ENCODE data around the gene FMNL3. TPM values are rescaled to one million over a fixed set of nuclear protein-coding genes. Genes with fewer than 3 reads are reported as not detected.

The FMNL3 gene
- total RNA-seq, 1 donor from 2014 or later = 19.8 TPM

GRCh38 chr12:49683599-49684309, 23.5 kb downstream of the FMNL3 start:
- no peak for DNase-seq (ENCODE audit: low spot score)
- intact Hi-C loops (cut with DNase I) = no loop called here

GRCh38 chr12:49680075-49680474, 27.1 kb downstream of the FMNL3 start:
- intact Hi-C loops (cut with DNase I) = no loop called here
- no peak for DNase-seq (ENCODE audit: low spot score)

GRCh38 chr12:49678711-49679110, 28.5 kb downstream of the FMNL3 start:
- DNase-seq (ENCODE audit: low spot score) = no peak
- intact Hi-C loops (cut with DNase I) = no loop called here

- intact Hi-C loops (cut with DNase I) = loop anchor here (2.0 kb wide), 2 partner anchors 24 to 32 kb away; partner anchors contain the start of gene FMNL3
- DNase-seq (ENCODE audit: low spot score) = peak; percentile 51
These were observed 32.1 kb downstream of the FMNL3 start for GRCh38 chr12:49675137-49675536.

GRCh38 chr12:49674318-49674981, 32.8 kb downstream of the FMNL3 start:
- intact Hi-C loops (cut with DNase I) = loop anchor here (2.0 kb wide), 2 partner anchors 24 to 32 kb away; partner anchors contain the start of gene FMNL3
- DNase-seq (ENCODE audit: low spot score) = peak; percentile 73

GRCh38 chr12:49673446-49674317, 33.5 kb downstream of the FMNL3 start:
- intact Hi-C loops (cut with DNase I) = loop anchor here (1.0 to 2.0 kb wide), 3 partner anchors 10 to 33 kb away; partner anchors contain the start of gene FMNL3

GRCh38 chr12:49672301-49673217, 34.6 kb downstream of the FMNL3 start:
- intact Hi-C loops (cut with DNase I) = loop anchor here (1.0 kb wide), 1 partner anchor 9 kb away; no protein-coding TSS in a partner anchor
- peak; percentile 75 for DNase-seq (ENCODE audit: low spot score)

More at GRCh38 chr12:49673446-49674317, 33.5 kb downstream of the FMNL3 start:
- peak; percentile 94 for DNase-seq (ENCODE audit: low spot score)

- intact Hi-C loops (cut with DNase I) = no loop called here
- DNase-seq (ENCODE audit: low spot score) = peak; percentile 80
These were observed 36.0 kb downstream of the FMNL3 start for GRCh38 chr12:49671031-49671765.

GRCh38 chr12:49669796-49670195, 37.4 kb downstream of the FMNL3 start:
- peak; percentile 15 for DNase-seq (ENCODE audit: low spot score)
- intact Hi-C loops (cut with DNase I) = no loop called here

GRCh38 chr12:49667325-49668090, 39.7 kb downstream of the FMNL3 start:
- DNase-seq (ENCODE audit: low spot score) = peak; percentile 19
- intact Hi-C loops (cut with DNase I) = no loop called here

- DNase-seq (ENCODE audit: low spot score) = no peak
- intact Hi-C loops (cut with DNase I) = no loop called here
These were observed 41.0 kb downstream of the FMNL3 start for GRCh38 chr12:49666176-49666575.

- intact Hi-C loops (cut with DNase I) = no loop called here
- no peak for DNase-seq (ENCODE audit: low spot score)
These were observed 41.8 kb downstream of the FMNL3 start for GRCh38 chr12:49665384-49665783.

GRCh38 chr12:49664591-49665239, 42.5 kb downstream of the FMNL3 start:
- intact Hi-C loops (cut with DNase I) = no loop called here
- no peak for DNase-seq (ENCODE audit: low spot score)

GRCh38 chr12:49664167-49664566, 43.0 kb downstream of the FMNL3 start:
- DNase-seq (ENCODE audit: low spot score) = no peak
- intact Hi-C loops (cut with DNase I) = no loop called here

- intact Hi-C loops (cut with DNase I) = loop anchor here (1.0 kb wide), 1 partner anchor 10 kb away; no protein-coding TSS in a partner anchor
- peak; percentile 91 for DNase-seq (ENCODE audit: low spot score)
These were observed 44.0 kb downstream of the FMNL3 start for GRCh38 chr12:49662998-49663843.

- intact Hi-C loops (cut with DNase I) = no loop called here
- no peak for DNase-seq (ENCODE audit: low spot score)
These were observed 45.5 kb downstream of the FMNL3 start for GRCh38 chr12:49661746-49662145.

Data from cardiac septum (tissue), 1 donor.